NCI-H748 (cell line): ENCODE measurements around the gene EXT2.
A peak's percentile ranks its signal among the peaks of the same experiment; 100 is the strongest.

Experiments used
- DNase-seq: peaks from one replicate; lab custom pipeline; 2025; ENCODE audit not compliant: unreplicated experiment; lab: John Stamatoyannopoulos, UW

The EXT2 gene

DNA sequence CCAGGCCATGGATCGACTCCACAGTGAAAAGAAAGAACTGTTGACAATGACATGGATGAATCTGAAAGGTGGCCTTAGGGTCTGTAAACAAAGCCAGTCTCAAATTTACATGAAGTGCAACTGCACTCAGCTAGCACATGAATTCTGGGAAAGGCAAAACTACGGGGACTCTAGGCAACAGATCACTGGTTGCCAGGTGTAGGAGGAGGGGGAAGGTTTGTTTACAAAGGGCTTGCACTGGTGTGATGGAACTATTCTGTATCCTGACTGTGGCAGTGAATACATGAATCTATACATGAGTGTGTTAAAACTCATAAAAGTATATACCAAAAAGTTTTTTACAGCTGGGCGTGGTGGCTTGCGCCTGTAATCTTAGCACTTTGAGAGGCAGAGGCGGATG lies 187.1 kb downstream of the EXT2 start:
- peak; percentile 67 for DNase-seq

- DNase-seq = no peak
Measured at GRCh38 chr11:44285756-44286155, 190.3 kb downstream of the EXT2 start.

DNA sequence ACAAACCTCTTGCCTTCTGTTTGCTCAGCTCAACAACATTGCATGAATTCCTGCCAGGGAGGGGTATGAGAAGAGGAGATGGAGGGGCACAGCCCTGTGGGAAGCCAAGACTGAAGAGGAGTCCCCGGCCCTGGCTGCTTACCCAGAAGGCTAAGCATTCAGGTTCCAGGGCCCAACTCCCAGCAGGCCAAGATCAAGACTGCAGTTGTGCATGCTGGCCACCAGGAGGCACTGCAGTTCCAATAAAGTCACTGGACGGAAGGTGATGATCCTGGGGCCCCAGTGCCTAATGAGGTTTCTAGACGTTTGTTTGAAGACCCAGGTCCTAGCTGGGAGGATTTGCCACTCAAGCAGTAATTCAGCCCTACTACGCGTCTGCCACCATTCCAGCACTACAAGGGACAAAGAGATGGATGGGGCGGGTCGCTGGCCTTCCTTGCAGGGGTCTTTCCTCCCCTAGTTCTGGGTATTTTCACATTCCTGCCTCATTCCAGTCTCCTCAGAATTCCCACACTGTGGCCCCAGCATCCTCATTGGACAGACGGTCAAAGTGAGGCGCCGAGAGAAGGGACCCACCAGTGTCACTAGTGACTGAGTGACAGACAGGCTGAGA lies 190.9 kb downstream of the EXT2 start:
- DNase-seq = peak; percentile 58

- DNase-seq = no peak
Measured at GRCh38 chr11:44286911-44287310, 191.4 kb downstream of the EXT2 start.

- no peak for DNase-seq
Measured at GRCh38 chr11:44288133-44288526, 192.7 kb downstream of the EXT2 start.

DNA sequence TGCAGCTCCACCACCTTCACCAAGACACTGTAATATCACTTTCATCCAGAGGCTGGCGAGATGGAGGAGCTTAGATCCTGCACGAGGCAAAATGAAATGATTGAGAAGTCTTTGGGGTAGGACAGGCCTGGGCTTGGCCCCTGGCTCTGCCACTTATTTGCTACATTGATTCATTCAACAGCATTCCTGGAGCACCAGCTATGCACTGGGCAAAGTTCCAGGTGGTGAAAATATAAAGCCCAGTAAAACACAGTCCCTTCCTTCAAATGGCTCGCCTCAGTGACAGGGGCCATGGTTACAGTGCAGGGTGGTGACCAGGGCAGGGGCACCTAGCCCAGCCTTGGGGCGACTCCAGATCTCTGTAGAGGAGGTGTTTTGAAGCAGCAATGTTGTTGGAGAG lies 194.7 kb downstream of the EXT2 start:
- DNase-seq = no peak
